Loucy (cell line): ENCODE results near the gene KLF13.
A peak's percentile ranks its signal among the peaks of the same experiment; 100 is the strongest.

Experiments used
- H2AFZ ChIP-seq: fragments of 200-600 bp; sonication (generic); 2 replicates; pipeline ENCODE4 v1.6.0; 2016; ENCODE audit warnings: antibody characterized with exemption, mild to moderate bottlenecking, low read length, moderate library complexity
- H3F3A ChIP-seq: fragments of 200-600 bp; 2 replicates; pipeline ENCODE4 v1.6.0; 2016; ENCODE audit warnings: antibody characterized with exemption, low read depth, mild to moderate bottlenecking
- H3K27me3 ChIP-seq: fragments of 200-600 bp; sonication (generic); 2 replicates; pipeline ENCODE4 v1.6.1; 2014; ENCODE audit warnings: low read length, mild to moderate bottlenecking; ENCODE audit not compliant: insufficient read depth, poor library complexity, severe bottlenecking
- H3K36me3 ChIP-seq: fragments of 200-600 bp; sonication (generic); 2 replicates; pipeline ENCODE4 v1.6.1; 2016; ENCODE audit warnings: low read length; ENCODE audit not compliant: insufficient read depth
- H3K4me1 ChIP-seq: fragments of 200-600 bp; sonication (generic); 2 replicates; pipeline ENCODE4 v1.5.1; 2014; ENCODE audit warnings: low read length, mild to moderate bottlenecking; ENCODE audit not compliant: insufficient read depth, poor library complexity, severe bottlenecking
- H3K4me2 ChIP-seq: fragments of 200-600 bp; sonication (generic); 2 replicates; pipeline ENCODE4 v1.6.0; 2014; ENCODE audit warnings: antibody characterized with exemption, low read length, low read depth, mild to moderate bottlenecking; ENCODE audit not compliant: poor library complexity, severe bottlenecking
- H3K4me3 ChIP-seq: fragments of 200-600 bp; sonication (generic); 2 replicates; pipeline ENCODE4 v1.5.1; 2014; ENCODE audit warnings: low read length, mild to moderate bottlenecking, mixed read lengths; ENCODE audit not compliant: poor library complexity, severe bottlenecking
- H3K79me2 ChIP-seq: fragments of 200-600 bp; sonication (generic); 2 replicates; pipeline ENCODE4 v1.6.1; 2014; ENCODE audit warnings: low read length; ENCODE audit not compliant: insufficient read depth
- H3K9ac ChIP-seq: fragments of 200-600 bp; sonication (generic); 2 replicates; pipeline ENCODE4 v1.6.0; 2014; ENCODE audit warnings: mild to moderate bottlenecking, low read depth, low read length, moderate library complexity; ENCODE audit not compliant: poor library complexity, severe bottlenecking
- H3K9me2 ChIP-seq: fragments of 200-600 bp; sonication (generic); replicated peaks from 2 replicates; pipeline ENCODE4 v1.6.1; 2016; ENCODE audit warnings: low read depth, low read length, mixed read lengths
- H3K9me3 ChIP-seq: fragments of 200-600 bp; sonication (generic); 2 replicates; pipeline ENCODE4 v1.6.1; 2014; ENCODE audit warnings: mild to moderate bottlenecking, antibody characterized with exemption, low read length, low read depth; ENCODE audit not compliant: insufficient read depth
- H4K20me1 ChIP-seq: fragments of 200-600 bp; sonication (generic); 2 replicates; pipeline ENCODE4 v1.6.0; 2014; ENCODE audit warnings: antibody characterized with exemption, low read length, mild to moderate bottlenecking; ENCODE audit not compliant: insufficient read depth, poor library complexity, severe bottlenecking
- EZH2phosphoT487 ChIP-seq: fragments of 200-600 bp; IDR thresholded peaks from 2 replicates; pipeline ENCODE4 v1.6.1; 2018; ENCODE audit warnings: antibody characterized with exemption, mild to moderate bottlenecking, moderate library complexity, borderline replicate concordance
- TF ChIP-seq, protein P1 (sequence below): fragments of 200-600 bp; sonication (generic); conservative IDR thresholded peaks from 2 replicates; pipeline ENCODE4 v1.5.1; 2014; ENCODE audit warnings: mild to moderate bottlenecking, antibody characterized with exemption, low read length

The KLF13 gene

DNA sequence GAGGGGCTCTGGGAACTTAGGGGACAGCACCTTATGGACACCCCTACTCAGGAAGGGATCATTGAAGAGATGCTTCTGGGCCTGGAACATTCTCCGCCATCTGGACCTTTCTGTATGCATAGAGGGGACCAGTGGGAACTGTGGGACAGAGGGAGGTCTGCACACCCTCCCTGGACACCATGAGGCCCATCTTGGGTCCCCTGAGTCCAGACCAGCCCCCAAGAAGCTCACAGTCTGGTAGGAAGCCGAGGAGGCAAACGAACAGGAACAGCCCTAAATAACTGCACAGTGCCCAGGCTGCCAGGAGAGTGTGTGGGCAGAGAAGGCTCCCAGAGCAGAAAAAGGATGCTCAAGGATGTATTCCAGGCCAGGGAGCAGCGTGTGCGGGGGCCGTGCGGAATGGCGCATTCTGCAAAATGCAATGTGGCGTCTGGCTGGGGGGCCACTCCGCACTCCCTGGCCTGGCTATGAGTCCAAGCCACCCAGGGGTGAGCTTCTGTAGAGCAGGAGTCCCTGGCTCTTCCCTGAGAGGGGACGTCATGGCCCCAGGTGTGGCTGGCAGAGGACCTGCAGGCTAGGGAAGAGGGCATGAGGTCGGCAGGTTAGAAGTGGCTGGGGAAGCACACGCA, 24.5 kb upstream of the KLF13 start:
- Histone ChIP-seq H3K9me2 (no peaks in the 10 kb centered on the region), H3K4me1 (peaks cover 23% of the 10 kb centered on the region), H3K4me2 (peak overlapping the region; percentile 49), H3K9me3 (no peaks in the 10 kb centered on the region), H3K36me3 (no peaks in the 10 kb centered on the region), H3K9ac (no peak overlapping the region), H3K4me3 (no peak overlapping the region), H3F3A (no peaks in the 10 kb centered on the region), H3K27me3 (no peaks in the 10 kb centered on the region), H3K79me2 (no peaks in the 10 kb centered on the region), H2AFZ (no peak overlapping the region), H4K20me1 (no peaks in the 10 kb centered on the region)
- TF ChIP-seq EZH2phosphoT487 = no peak
- TF ChIP-seq, protein P1, sequence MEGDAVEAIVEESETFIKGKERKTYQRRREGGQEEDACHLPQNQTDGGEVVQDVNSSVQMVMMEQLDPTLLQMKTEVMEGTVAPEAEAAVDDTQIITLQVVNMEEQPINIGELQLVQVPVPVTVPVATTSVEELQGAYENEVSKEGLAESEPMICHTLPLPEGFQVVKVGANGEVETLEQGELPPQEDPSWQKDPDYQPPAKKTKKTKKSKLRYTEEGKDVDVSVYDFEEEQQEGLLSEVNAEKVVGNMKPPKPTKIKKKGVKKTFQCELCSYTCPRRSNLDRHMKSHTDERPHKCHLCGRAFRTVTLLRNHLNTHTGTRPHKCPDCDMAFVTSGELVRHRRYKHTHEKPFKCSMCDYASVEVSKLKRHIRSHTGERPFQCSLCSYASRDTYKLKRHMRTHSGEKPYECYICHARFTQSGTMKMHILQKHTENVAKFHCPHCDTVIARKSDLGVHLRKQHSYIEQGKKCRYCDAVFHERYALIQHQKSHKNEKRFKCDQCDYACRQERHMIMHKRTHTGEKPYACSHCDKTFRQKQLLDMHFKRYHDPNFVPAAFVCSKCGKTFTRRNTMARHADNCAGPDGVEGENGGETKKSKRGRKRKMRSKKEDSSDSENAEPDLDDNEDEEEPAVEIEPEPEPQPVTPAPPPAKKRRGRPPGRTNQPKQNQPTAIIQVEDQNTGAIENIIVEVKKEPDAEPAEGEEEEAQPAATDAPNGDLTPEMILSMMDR = no peak

DNA sequence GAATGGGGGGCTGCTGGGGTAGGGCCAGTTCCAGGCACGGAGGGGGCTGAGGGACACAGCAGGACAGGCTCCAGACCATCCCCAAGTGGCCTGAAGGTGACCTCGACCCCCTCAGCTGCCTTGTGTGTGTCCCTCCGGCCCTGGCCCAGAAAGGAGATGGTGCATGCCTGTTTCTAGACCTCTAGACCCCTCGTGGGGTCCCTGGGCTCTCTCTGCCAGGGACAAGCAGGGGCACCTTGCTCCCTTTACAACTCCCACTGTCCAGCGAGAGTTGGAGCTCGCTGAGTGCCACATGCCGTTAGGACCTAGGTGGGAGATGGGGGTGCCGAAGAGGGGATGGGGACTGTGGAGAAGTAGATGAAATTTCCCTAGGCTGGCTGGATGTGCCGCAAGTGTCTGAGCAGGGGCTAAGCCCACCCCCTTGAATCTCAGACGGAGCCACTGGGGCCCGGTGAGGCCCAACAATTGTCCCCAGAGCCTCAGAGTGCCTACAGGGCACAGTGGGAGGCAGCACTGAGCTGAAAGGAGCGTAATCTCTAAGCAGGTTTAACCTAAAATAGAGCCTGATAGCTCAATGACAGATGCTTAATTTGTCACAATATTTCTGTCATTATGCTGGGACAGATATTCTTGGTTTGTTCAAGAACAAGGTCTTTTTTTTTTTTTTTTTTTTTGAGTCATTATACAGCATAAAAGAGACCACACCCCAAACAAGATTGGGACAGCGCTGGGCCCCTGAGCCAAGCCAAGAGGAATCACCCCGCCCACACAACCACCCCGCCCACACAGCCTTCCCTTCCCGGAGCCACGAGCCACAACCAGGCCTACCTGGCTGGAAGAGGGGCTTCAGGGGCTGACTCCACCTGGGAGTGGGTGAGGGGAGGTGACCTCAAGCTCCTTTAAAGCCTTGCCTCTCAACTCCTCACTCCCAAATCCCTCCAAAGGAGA, 23.6 kb upstream of the KLF13 start:
- H3F3A ChIP-seq = no peaks in the 10 kb centered on the region
- no peaks in the 10 kb centered on the region for H3K27me3 ChIP-seq
- H3K4me3 ChIP-seq = no peak overlapping the region
- H3K9me3 ChIP-seq = no peaks in the 10 kb centered on the region
- H3K4me1 ChIP-seq = peaks cover 23% of the 10 kb centered on the region
- no peaks in the 10 kb centered on the region for H4K20me1 ChIP-seq
- no peaks in the 10 kb centered on the region for H3K36me3 ChIP-seq
- no peak for TF ChIP-seq EZH2phosphoT487
- TF ChIP-seq, protein P1 = peak; percentile 30
- no peak overlapping the region for H2AFZ ChIP-seq
- no peaks in the 10 kb centered on the region for H3K9me2 ChIP-seq
- H3K4me2 ChIP-seq = no peak overlapping the region
- no peaks in the 10 kb centered on the region for H3K79me2 ChIP-seq
- H3K9ac ChIP-seq = no peak overlapping the region

DNA sequence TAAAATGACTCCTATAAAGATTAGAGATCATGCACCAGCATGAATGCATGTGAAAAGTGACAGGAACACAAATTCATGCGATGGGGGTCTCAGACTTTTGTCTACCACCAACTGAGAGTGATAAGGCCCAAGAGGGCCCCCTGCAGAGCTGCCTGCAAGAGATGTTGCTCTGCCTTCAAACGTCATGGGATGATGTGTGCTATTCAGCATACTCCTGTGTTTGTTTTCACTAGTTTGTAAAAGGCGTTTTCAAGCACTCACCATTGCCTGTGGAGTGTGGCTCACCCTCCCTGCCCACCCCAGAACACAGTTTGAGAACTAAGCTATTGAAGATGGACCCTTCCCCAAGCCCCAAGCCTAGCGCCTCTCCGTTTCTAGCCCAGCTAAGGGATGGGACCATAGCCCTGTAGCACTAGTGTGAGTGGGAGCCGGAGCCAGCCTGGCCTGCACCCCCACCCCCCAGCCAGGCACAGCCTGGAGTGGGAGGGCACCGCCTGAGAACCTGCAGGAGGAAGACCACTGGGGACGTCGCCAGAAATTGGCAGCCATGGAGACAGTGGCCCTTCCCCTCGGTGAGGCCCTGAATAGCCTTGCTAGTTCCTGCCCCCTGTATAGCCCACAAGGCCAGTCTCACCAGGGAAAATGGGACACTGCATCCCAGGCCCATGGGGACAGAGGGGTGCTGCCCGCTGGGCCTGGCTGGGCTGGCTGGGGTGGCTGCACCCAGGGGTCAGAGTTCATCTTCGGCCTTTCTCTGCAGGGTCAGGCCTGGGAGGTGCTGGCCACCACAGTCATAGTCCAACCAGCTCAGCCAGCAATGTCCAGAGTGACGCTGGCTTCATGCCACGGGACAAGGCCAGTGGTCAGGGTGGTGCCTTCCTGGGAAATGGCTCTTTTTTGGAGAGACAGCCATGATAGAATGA, 22.6 kb upstream of the KLF13 start:
- Histone ChIP-seq H3K36me3 (no peaks in the 10 kb centered on the region), H3K4me2 (no peak overlapping the region), H3F3A (no peaks in the 10 kb centered on the region), H3K9me2 (no peaks in the 10 kb centered on the region), H3K4me3 (no peak overlapping the region), H2AFZ (no peak overlapping the region), H3K9ac (no peak overlapping the region), H3K4me1 (peaks cover 23% of the 10 kb centered on the region), H4K20me1 (no peaks in the 10 kb centered on the region), H3K27me3 (no peaks in the 10 kb centered on the region), H3K9me3 (no peaks in the 10 kb centered on the region), H3K79me2 (no peaks in the 10 kb centered on the region)
- TF ChIP-seq, protein P1 = no peak
- no peak for TF ChIP-seq EZH2phosphoT487
